ENCODE results near the gene TMEM132C. TPM values are rescaled to one million over a fixed set of nuclear protein-coding genes. Genes with fewer than 3 reads are reported as not detected.

The TMEM132C gene
- total RNA-seq, 1 donor from 2014 or later, result 0.42 TPM

- no peaks in the 10 kb centered on the region for H3K27me3 ChIP-seq (ENCODE audit: control insufficient read depth, insufficient read depth, low read length)
- H3K4me3 ChIP-seq (ENCODE audit: low read depth, low read length), result no peak overlapping the region
- DNase-seq (ENCODE audit: low read depth), result no peak
- H3K36me3 ChIP-seq (ENCODE audit: control insufficient read depth, insufficient read depth, low read length), result no peaks in the 10 kb centered on the region
- no peak for TF ChIP-seq CTCF (IDR thresholded peaks at IDR 0.05; ENCODE audit: insufficient read depth, low read length, poor library complexity, severe bottlenecking)
Measured at GRCh38 chr12:128687851-128688250, 420.9 kb downstream of the TMEM132C start.

DNA sequence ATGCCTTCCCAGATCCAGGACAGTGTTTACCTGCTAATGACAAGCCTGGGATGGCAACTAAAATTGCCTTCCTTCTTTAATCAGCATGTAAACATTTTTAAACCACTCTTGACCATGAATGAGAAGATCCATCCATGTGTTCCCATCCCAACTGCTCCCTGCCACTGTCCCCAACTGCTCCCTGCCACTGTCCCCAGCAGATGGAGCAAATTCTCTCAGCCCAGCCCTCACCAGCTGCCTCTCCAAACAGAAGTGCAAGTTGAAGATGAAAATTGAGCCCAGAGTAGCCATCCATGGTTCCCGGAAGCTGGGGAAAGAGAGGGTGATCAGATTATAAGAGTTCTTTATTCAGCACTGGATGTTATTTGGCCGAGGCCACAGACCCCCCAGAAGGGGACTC, 423.7 kb downstream of the TMEM132C start:
- no peaks in the 10 kb centered on the region for H3K27me3 ChIP-seq (ENCODE audit: control insufficient read depth, insufficient read depth, low read length)
- TF ChIP-seq CTCF (IDR thresholded peaks at IDR 0.05; ENCODE audit: insufficient read depth, low read length, poor library complexity, severe bottlenecking), result no peak
- DNase-seq (ENCODE audit: low read depth), result no peak
- H3K4me3 ChIP-seq (ENCODE audit: low read depth, low read length), result no peak overlapping the region
- no peaks in the 10 kb centered on the region for H3K36me3 ChIP-seq (ENCODE audit: control insufficient read depth, insufficient read depth, low read length)

- Histone ChIP-seq H3K4me3 (ENCODE audit: low read depth, low read length) (no peak overlapping the region), H3K36me3 (ENCODE audit: control insufficient read depth, insufficient read depth, low read length) (no peaks in the 10 kb centered on the region), H3K27me3 (ENCODE audit: control insufficient read depth, insufficient read depth, low read length) (no peaks in the 10 kb centered on the region)
- no peak for TF ChIP-seq CTCF (IDR thresholded peaks at IDR 0.05; ENCODE audit: insufficient read depth, low read length, poor library complexity, severe bottlenecking)
- no peak for DNase-seq (ENCODE audit: low read depth)
Measured at GRCh38 chr12:128693115-128693514, 426.1 kb downstream of the TMEM132C start.

DNA sequence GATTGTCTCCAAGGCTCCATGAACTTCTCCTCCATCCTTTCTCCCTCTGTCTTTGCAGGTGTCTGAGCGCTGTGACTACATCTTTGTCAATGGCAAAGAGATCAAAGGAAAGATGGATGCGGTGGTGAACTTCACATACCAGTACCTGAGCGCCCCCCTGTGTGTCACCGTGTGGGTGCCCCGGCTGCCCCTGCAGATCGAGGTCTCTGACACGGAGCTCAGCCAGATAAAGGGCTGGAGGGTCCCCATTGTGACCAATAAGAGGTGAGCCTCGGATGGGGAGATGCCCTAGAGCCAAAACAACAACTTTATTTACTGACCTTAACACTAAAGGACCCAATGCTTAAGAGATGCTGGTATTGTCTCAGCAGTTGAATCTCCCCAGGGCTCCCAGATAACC, 426.8 kb downstream of the TMEM132C start:
- TF ChIP-seq CTCF (IDR thresholded peaks at IDR 0.05; ENCODE audit: insufficient read depth, low read length, poor library complexity, severe bottlenecking), result no peak
- H3K36me3 ChIP-seq (ENCODE audit: control insufficient read depth, insufficient read depth, low read length), result no peaks in the 10 kb centered on the region
- no peaks in the 10 kb centered on the region for H3K27me3 ChIP-seq (ENCODE audit: control insufficient read depth, insufficient read depth, low read length)
- no peak for DNase-seq (ENCODE audit: low read depth)
- no peak overlapping the region for H3K4me3 ChIP-seq (ENCODE audit: low read depth, low read length)

GRCh38 chr12:128694445-128694844, 427.5 kb downstream of the TMEM132C start:
- no peak for TF ChIP-seq CTCF (IDR thresholded peaks at IDR 0.05; ENCODE audit: insufficient read depth, low read length, poor library complexity, severe bottlenecking)
- no peak for DNase-seq (ENCODE audit: low read depth)
- H3K27me3 ChIP-seq (ENCODE audit: control insufficient read depth, insufficient read depth, low read length), result no peaks in the 10 kb centered on the region
- no peaks in the 10 kb centered on the region for H3K36me3 ChIP-seq (ENCODE audit: control insufficient read depth, insufficient read depth, low read length)
- H3K4me3 ChIP-seq (ENCODE audit: low read depth, low read length), result no peak overlapping the region

- no peak for DNase-seq (ENCODE audit: low read depth)
- Histone ChIP-seq H3K4me3 (ENCODE audit: low read depth, low read length) (no peak overlapping the region), H3K27me3 (ENCODE audit: control insufficient read depth, insufficient read depth, low read length) (no peaks in the 10 kb centered on the region), H3K36me3 (ENCODE audit: control insufficient read depth, insufficient read depth, low read length) (no peaks in the 10 kb centered on the region)
- no peak for TF ChIP-seq CTCF (IDR thresholded peaks at IDR 0.05; ENCODE audit: insufficient read depth, low read length, poor library complexity, severe bottlenecking)
Measured at GRCh38 chr12:128695697-128696096, 428.7 kb downstream of the TMEM132C start.
